Measurements from ENCODE around the gene MAL.

The MAL gene

GRCh38 chr2:95018301-95018700 is 7.2 kb upstream of the MAL start:
- no peak for DNase-seq

GRCh38 chr2:95018861-95019550 is 6.5 kb upstream of the MAL start:
- no peak for DNase-seq

GRCh38 chr2:95019572-95019971 is 5.9 kb upstream of the MAL start:
- no peak for DNase-seq

GRCh38 chr2:95020275-95021022 is 5.1 kb upstream of the MAL start:
- no peak for DNase-seq

- no peak for DNase-seq
Measured at GRCh38 chr2:95021023-95021416, 4.5 kb upstream of the MAL start.

GRCh38 chr2:95021847-95022246 is 3.7 kb upstream of the MAL start:
- DNase-seq = no peak

- DNase-seq = no peak
Measured at GRCh38 chr2:95022309-95023221, 2.9 kb upstream of the MAL start.

- no peak for DNase-seq
Measured at GRCh38 chr2:95023222-95023597, 2.3 kb upstream of the MAL start.

- no peak for DNase-seq
Measured at GRCh38 chr2:95024371-95024770, 1.1 kb upstream of the MAL start.

- no peak for DNase-seq
Measured at GRCh38 chr2:95024960-95025405, 525 bp upstream of the MAL start.

- no peak for DNase-seq
Measured at GRCh38 chr2:95026471-95027368, 1.2 kb downstream of the MAL start.

- DNase-seq = no peak
Measured at GRCh38 chr2:95027369-95027720, 1.8 kb downstream of the MAL start.

GRCh38 chr2:95029898-95030341 is 4.4 kb downstream of the MAL start:
- DNase-seq = no peak

GRCh38 chr2:95030496-95030895 is 5.0 kb downstream of the MAL start:
- DNase-seq = no peak

GRCh38 chr2:95031076-95031725 is 5.7 kb downstream of the MAL start:
- no peak for DNase-seq

- DNase-seq = no peak
Measured at GRCh38 chr2:95031726-95032116, 6.2 kb downstream of the MAL start.

- DNase-seq = no peak
Measured at GRCh38 chr2:95032341-95032740, 6.8 kb downstream of the MAL start.

GRCh38 chr2:95032868-95033603 is 7.5 kb downstream of the MAL start:
- no peak for DNase-seq

- DNase-seq = no peak
Measured at GRCh38 chr2:95034221-95034620, 8.7 kb downstream of the MAL start.

GRCh38 chr2:95034818-95035217 is 9.3 kb downstream of the MAL start:
- no peak for DNase-seq

All from KG1 (cell line).